ENCODE measurements around the gene PHF2. TPM values are rescaled to one million over a fixed set of nuclear protein-coding genes. Genes with fewer than 3 reads are reported as not detected.

Gene PHF2
- total RNA-seq, 1 donor from 2014 or later = 27.4 TPM

DNA sequence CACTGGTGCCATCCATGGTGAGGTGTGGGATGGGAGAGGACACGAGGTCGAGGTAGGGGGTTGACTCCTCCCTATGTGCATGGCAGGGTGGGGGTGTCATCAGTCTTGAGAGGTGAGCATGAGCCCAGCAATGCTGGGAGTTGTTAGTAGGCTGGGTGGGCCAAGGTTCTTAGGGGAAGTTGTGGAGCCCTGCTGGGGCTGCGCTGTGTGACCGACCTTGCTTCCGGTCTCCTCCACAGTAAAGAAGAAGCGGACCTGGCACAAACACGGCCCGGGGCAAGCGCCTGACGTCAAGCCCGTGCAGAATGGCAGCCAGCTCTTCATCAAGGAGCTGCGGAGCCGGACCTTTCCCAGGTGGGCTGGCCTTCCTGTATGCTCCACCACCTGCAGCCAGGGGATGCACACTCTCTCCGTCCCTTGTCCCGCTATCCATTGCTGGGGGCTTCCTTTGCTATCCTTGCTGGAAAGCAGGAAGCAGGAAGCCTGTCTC, 59.8 kb downstream of the PHF2 start:
- peaks cover 74% of the 10 kb centered on the region for H3K36me3 ChIP-seq
- H3K9me3 ChIP-seq (replicated peaks) = peaks cover 17% of the 10 kb centered on the region
- DNase-seq = no peak
- no peak overlapping the region for H3K27ac ChIP-seq (replicated peaks)
- intact Hi-C loops (cut with micrococcal nuclease) = no loop called here
- TF ChIP-seq, protein P1, sequence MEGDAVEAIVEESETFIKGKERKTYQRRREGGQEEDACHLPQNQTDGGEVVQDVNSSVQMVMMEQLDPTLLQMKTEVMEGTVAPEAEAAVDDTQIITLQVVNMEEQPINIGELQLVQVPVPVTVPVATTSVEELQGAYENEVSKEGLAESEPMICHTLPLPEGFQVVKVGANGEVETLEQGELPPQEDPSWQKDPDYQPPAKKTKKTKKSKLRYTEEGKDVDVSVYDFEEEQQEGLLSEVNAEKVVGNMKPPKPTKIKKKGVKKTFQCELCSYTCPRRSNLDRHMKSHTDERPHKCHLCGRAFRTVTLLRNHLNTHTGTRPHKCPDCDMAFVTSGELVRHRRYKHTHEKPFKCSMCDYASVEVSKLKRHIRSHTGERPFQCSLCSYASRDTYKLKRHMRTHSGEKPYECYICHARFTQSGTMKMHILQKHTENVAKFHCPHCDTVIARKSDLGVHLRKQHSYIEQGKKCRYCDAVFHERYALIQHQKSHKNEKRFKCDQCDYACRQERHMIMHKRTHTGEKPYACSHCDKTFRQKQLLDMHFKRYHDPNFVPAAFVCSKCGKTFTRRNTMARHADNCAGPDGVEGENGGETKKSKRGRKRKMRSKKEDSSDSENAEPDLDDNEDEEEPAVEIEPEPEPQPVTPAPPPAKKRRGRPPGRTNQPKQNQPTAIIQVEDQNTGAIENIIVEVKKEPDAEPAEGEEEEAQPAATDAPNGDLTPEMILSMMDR (IDR thresholded peaks at IDR 0.05; ENCODE audit: borderline replicate concordance) = no peak
- H3K27me3 ChIP-seq (ENCODE audit: low read depth) = no peaks in the 10 kb centered on the region
- H3K4me3 ChIP-seq = no peak overlapping the region
- peaks cover 16% of the 10 kb centered on the region for H3K4me1 ChIP-seq

- TF ChIP-seq, protein P1 (IDR thresholded peaks at IDR 0.05; ENCODE audit: borderline replicate concordance) = no peak
- intact Hi-C loops (cut with micrococcal nuclease) = no loop called here
- no peaks in the 10 kb centered on the region for H3K27me3 ChIP-seq (ENCODE audit: low read depth)
- DNase-seq = no peak
- H3K9me3 ChIP-seq (replicated peaks) = peaks cover 17% of the 10 kb centered on the region
- H3K4me3 ChIP-seq = no peak overlapping the region
- H3K36me3 ChIP-seq = peaks cover 73% of the 10 kb centered on the region
- peaks cover 21% of the 10 kb centered on the region for H3K4me1 ChIP-seq
- no peak overlapping the region for H3K27ac ChIP-seq (replicated peaks)
These were observed 60.3 kb downstream of the PHF2 start for GRCh38 chr9:93636667-93637066.

GRCh38 chr9:93637886-93638285, 61.5 kb downstream of the PHF2 start:
- peaks cover 72% of the 10 kb centered on the region for H3K36me3 ChIP-seq

GRCh38 chr9:93640027-93640426, 63.6 kb downstream of the PHF2 start:
- H3K27ac ChIP-seq (replicated peaks) = no peak overlapping the region
- TF ChIP-seq, protein P1 (IDR thresholded peaks at IDR 0.05; ENCODE audit: borderline replicate concordance) = no peak
- intact Hi-C loops (cut with micrococcal nuclease) = no loop called here
- no peaks in the 10 kb centered on the region for H3K27me3 ChIP-seq (ENCODE audit: low read depth)
- H3K36me3 ChIP-seq = peaks cover 65% of the 10 kb centered on the region
- H3K9me3 ChIP-seq (replicated peaks) = peaks cover 17% of the 10 kb centered on the region
- DNase-seq = no peak
- H3K4me1 ChIP-seq = peaks cover 26% of the 10 kb centered on the region
- no peak overlapping the region for H3K4me3 ChIP-seq

More at GRCh38 chr9:93637886-93638285, 61.5 kb downstream of the PHF2 start:
- Histone ChIP-seq H3K4me1 (peaks cover 27% of the 10 kb centered on the region), H3K4me3 (no peak overlapping the region), H3K27ac (replicated peaks) (no peak overlapping the region), H3K27me3 (ENCODE audit: low read depth) (no peaks in the 10 kb centered on the region), H3K9me3 (replicated peaks) (peaks cover 17% of the 10 kb centered on the region)
- intact Hi-C loops (cut with micrococcal nuclease) = no loop called here
- DNase-seq = no peak
- TF ChIP-seq, protein P1 (IDR thresholded peaks at IDR 0.05; ENCODE audit: borderline replicate concordance) = no peak

DNA sequence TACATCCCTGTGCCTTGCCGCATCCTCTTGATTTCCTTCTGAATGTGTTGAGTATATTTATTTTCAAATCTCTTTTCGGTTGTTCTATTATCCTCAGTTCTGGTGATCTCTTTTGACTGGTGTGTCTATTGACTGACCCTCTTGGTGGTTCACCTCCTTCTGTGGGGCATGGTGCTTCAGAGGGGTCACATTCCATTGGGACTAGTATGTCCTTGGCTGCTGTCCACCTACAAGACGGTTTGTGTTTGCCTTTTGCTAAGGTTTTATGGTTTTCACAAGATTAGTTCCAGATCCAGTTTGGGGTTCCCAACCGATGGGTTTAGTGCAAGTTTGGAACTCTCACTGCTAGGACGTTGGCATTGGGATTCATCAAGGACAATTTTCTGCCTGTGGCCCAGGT, 66.6 kb downstream of the PHF2 start:
- TF ChIP-seq, protein P1 (IDR thresholded peaks at IDR 0.05; ENCODE audit: borderline replicate concordance) = no peak
- Histone ChIP-seq H3K4me3 (no peak overlapping the region), H3K9me3 (replicated peaks) (peaks cover 9% of the 10 kb centered on the region), H3K36me3 (peaks cover 62% of the 10 kb centered on the region), H3K4me1 (peaks cover 26% of the 10 kb centered on the region), H3K27ac (replicated peaks) (no peak overlapping the region), H3K27me3 (ENCODE audit: low read depth) (no peaks in the 10 kb centered on the region)
- intact Hi-C loops (cut with micrococcal nuclease) = no loop called here
- DNase-seq = no peak

Data from left ventricle myocardium inferior (tissue), 1 donor.